Neutrophil (primary cell): Measurements from ENCODE around the gene TMEM269.

Experiments used
- H3K27ac ChIP-seq: fragments of 200-600 bp; sonication (generic); 2 replicates; pipeline ENCODE4 v1.5.1; 2016; ENCODE audit warnings: mild to moderate bottlenecking, moderate library complexity
- H3K27me3 ChIP-seq: fragments of 200-600 bp; sonication (generic); 2 replicates; pipeline ENCODE4 v1.6.0; 2016; ENCODE audit warnings: mild to moderate bottlenecking
- H3K36me3 ChIP-seq: fragments of 200-600 bp; sonication (generic); 2 replicates; pipeline ENCODE4 v1.5.1; 2017
- H3K4me1 ChIP-seq, 2 experiments: fragments of 200-600 bp in 1 of 2; sonication (generic) in 1 of 2; 1 replicate in 1 of 2; 2 replicates in 1 of 2; pipeline versions ENCODE4 v1.5.1 to v1.6.1; 2013 to 2016; ENCODE audit warnings: low read depth in 1 of 2, low read length in 1 of 2, mild to moderate bottlenecking in 1 of 2, moderate library complexity in 1 of 2; ENCODE audit not compliant: control insufficient read depth in 1 of 2, insufficient read depth in 1 of 2
- H3K4me3 ChIP-seq, 2 experiments: fragments of 200-600 bp in 1 of 2; sonication (generic) in 1 of 2; 1 replicate in 1 of 2; 2 replicates in 1 of 2; pipeline ENCODE4 v1.5.1; 2013 to 2016; ENCODE audit warnings: low read depth in 1 of 2, low read length in 1 of 2, mild to moderate bottlenecking in 1 of 2, moderate library complexity in 1 of 2
- H3K9me3 ChIP-seq: fragments of 200-600 bp; sonication (generic); 2 replicates; pipeline ENCODE4 v1.5.1; 2016
- CTCF ChIP-seq: fragments of 200-600 bp; sonication (generic); IDR thresholded peaks from 2 replicates; pipeline ENCODE4 v1.5.1; 2016; ENCODE audit warnings: antibody characterized with exemption

The TMEM269 gene

GRCh38 chr1:42737257-42737656, 47.5 kb upstream of the TMEM269 start:
- no peak overlapping the region for H3K4me3 ChIP-seq

GRCh38 chr1:42737986-42738677, 46.7 kb upstream of the TMEM269 start:
- no peaks in the 10 kb centered on the region for H3K9me3 ChIP-seq
- no peak for TF ChIP-seq CTCF
- H3K4me1 ChIP-seq, result peaks cover 0 to 2% of the 10 kb centered on the region in 2 experiments
- no peak overlapping the region for H3K27ac ChIP-seq
- no peaks in the 10 kb centered on the region for H3K36me3 ChIP-seq
- no peak overlapping the region for H3K4me3 ChIP-seq
- H3K27me3 ChIP-seq, result no peaks in the 10 kb centered on the region

More at GRCh38 chr1:42737257-42737656, 47.5 kb upstream of the TMEM269 start:
- Histone ChIP-seq H3K36me3 (no peaks in the 10 kb centered on the region), H3K27ac (no peak overlapping the region), H3K9me3 (no peaks in the 10 kb centered on the region), H3K27me3 (no peaks in the 10 kb centered on the region), H3K4me1 (peaks cover 0 to 2% of the 10 kb centered on the region in 2 experiments)
- no peak for TF ChIP-seq CTCF

- peaks cover 0 to 2% of the 10 kb centered on the region in 2 experiments for H3K4me1 ChIP-seq
- no peaks in the 10 kb centered on the region for H3K36me3 ChIP-seq
- no peaks in the 10 kb centered on the region for H3K9me3 ChIP-seq
- H3K27ac ChIP-seq, result no peak overlapping the region
- no peak for TF ChIP-seq CTCF
- H3K4me3 ChIP-seq, result no peak overlapping the region
- H3K27me3 ChIP-seq, result no peaks in the 10 kb centered on the region
Observed at GRCh38 chr1:42738678-42739226, 46.0 kb upstream of the TMEM269 start.

- no peak within 1 kb of the TSS for H3K4me3 ChIP-seq
- H3K36me3 ChIP-seq, result no peaks in the 10 kb centered on the region
- no peaks in the 10 kb centered on the region for H3K27me3 ChIP-seq
Observed at GRCh38 chr1:42739753-42740700, 44.8 kb upstream of the TMEM269 start, which contains the start of gene CLDN19. Gene CLDN19, minus strand, starts transcription at chr1:42740236. Its CDS starts 173 bp downstream, at chr1:42740063.

More at GRCh38 chr1:42739753-42740700, 44.8 kb upstream of the TMEM269 start, which contains the start of gene CLDN19:
- no peak within 1 kb of the TSS for H3K27ac ChIP-seq
- peaks cover 0 to 2% of the 10 kb centered on the region in 2 experiments for H3K4me1 ChIP-seq
- no peaks in the 10 kb centered on the region for H3K9me3 ChIP-seq
- no peak for TF ChIP-seq CTCF
